Colonic mucosa (tissue), 4 donors: ENCODE results near the gene CCM2L. TPM values are rescaled to one million over a fixed set of nuclear protein-coding genes. Genes with fewer than 3 reads are reported as not detected.

Source experiments
- DNase-seq: peaks from one replicate; pipeline ENCODE4 v3.0.0-alpha.2; 2020
- H3K27ac ChIP-seq: fragments of 200-600 bp; one replicate; pipeline ENCODE4 v1.8.0; 2021
- H3K27me3 ChIP-seq: fragments of 200-600 bp; one replicate; pipeline ENCODE4 v1.8.0; 2021
- H3K36me3 ChIP-seq: fragments of 200-600 bp; one replicate; pipeline ENCODE4 v1.8.0; 2021
- H3K4me1 ChIP-seq: fragments of 200-600 bp; one replicate; pipeline ENCODE4 v1.8.0; 2021; ENCODE audit warnings: mild to moderate bottlenecking
- H3K4me3 ChIP-seq: fragments of 200-600 bp; one replicate; pipeline ENCODE4 v1.8.0; 2021
- H3K9ac ChIP-seq, 2 donors: one replicate each; pipeline ENCODE4 v1.7.0; 2013; ENCODE audit warnings: control low read depth in 2 of 2, low read depth in 2 of 2, low read length in 2 of 2
- H3K9me3 ChIP-seq: fragments of 200-600 bp; one replicate; pipeline ENCODE4 v1.8.0; 2021
- CTCF ChIP-seq: fragments of 200-600 bp; IDR thresholded peaks from one replicate; pipeline ENCODE4 v1.8.0; 2022; ENCODE audit warnings: antibody characterized with exemption, mild to moderate bottlenecking
- intact Hi-C: fragments of 100-400 bp; cut with DNase I; formaldehyde crosslinking; loops from one replicate; pipeline ENCODE4 v1.14.1; 2022
- total RNA-seq, 2 donors: library from RNA; stranded (reverse); fragmentation: NEBNext Ultra II Directional in 1 of 2; extraction: Animal tissue kit (Norgen Biotek cat#: 25700) in 1 of 2; gene quantifications; one replicate each; pipeline ENCODE4 v1.2.1, GENCODE V29; 2021
- donor health status: healthy.
- donor health status: DM: no; HTN: no; CAD: no.
- donor health status: DM: no; HTN: no; CAD: no.

CCM2L gene
- total RNA-seq, 2 donors from 2014 or later = 1.1 to 1.2 TPM

GRCh38 chr20:32045999-32046398, 35.8 kb downstream of the CCM2L start:
- no peak overlapping the region for H3K4me3 ChIP-seq
- no peak overlapping the region for H3K9ac ChIP-seq
- H3K9me3 ChIP-seq = no peaks in the 10 kb centered on the region
- peaks cover 4% of the 10 kb centered on the region for H3K27me3 ChIP-seq
- no peak for TF ChIP-seq CTCF
- no peak overlapping the region for H3K27ac ChIP-seq
- DNase-seq = no peak
- intact Hi-C loops = no loop called here
- no peaks in the 10 kb centered on the region for H3K36me3 ChIP-seq
- no peaks in the 10 kb centered on the region for H3K4me1 ChIP-seq

- H3K27me3 ChIP-seq = peaks cover 28% of the 10 kb centered on the region
- no peaks in the 10 kb centered on the region for H3K4me1 ChIP-seq
- no peak overlapping the region for H3K27ac ChIP-seq
- no peak overlapping the region for H3K4me3 ChIP-seq
- H3K36me3 ChIP-seq = no peaks in the 10 kb centered on the region
- no peak for DNase-seq
- H3K9ac ChIP-seq = no peak overlapping the region
- intact Hi-C loops = no loop called here
- H3K9me3 ChIP-seq = no peaks in the 10 kb centered on the region
- no peak for TF ChIP-seq CTCF
These were observed 40.1 kb downstream of the CCM2L start for GRCh38 chr20:32050324-32050841.

- H3K27ac ChIP-seq = peak overlapping the region; percentile 44
- no peaks in the 10 kb centered on the region for H3K36me3 ChIP-seq
- TF ChIP-seq CTCF = no peak
- H3K9me3 ChIP-seq = no peaks in the 10 kb centered on the region
- no peak overlapping the region for H3K4me3 ChIP-seq
- DNase-seq = peak; percentile 33
- peaks cover 28% of the 10 kb centered on the region for H3K27me3 ChIP-seq
- no peak overlapping the region for H3K9ac ChIP-seq
- H3K4me1 ChIP-seq = no peaks in the 10 kb centered on the region
- intact Hi-C loops = no loop called here
These were observed 40.8 kb downstream of the CCM2L start for GRCh38 chr20:32050851-32051556.

GRCh38 chr20:32051720-32052089, 41.5 kb downstream of the CCM2L start:
- intact Hi-C loops = no loop called here
- H3K4me1 ChIP-seq = no peaks in the 10 kb centered on the region
- no peak for DNase-seq
- H3K27ac ChIP-seq = peak overlapping the region; percentile 44
- no peak overlapping the region for H3K4me3 ChIP-seq
- H3K36me3 ChIP-seq = no peaks in the 10 kb centered on the region
- H3K27me3 ChIP-seq = peaks cover 28% of the 10 kb centered on the region
- no peaks in the 10 kb centered on the region for H3K9me3 ChIP-seq
- no peak for TF ChIP-seq CTCF
- H3K9ac ChIP-seq = no peak overlapping the region

- Histone ChIP-seq H3K36me3 (no peaks in the 10 kb centered on the region), H3K9me3 (no peaks in the 10 kb centered on the region), H3K27ac (peak within 1 kb of the TSS; percentile 44), H3K4me3 (peak within 1 kb of the TSS; percentile 20), H3K4me1 (no peaks in the 10 kb centered on the region), H3K9ac (peak within 1 kb of the TSS in 1 of 2 donors; percentile 24), H3K27me3 (peaks cover 28% of the 10 kb centered on the region)
- intact Hi-C loops = no loop called here
- no peak for DNase-seq
- TF ChIP-seq CTCF = no peak
These were observed 42.0 kb downstream of the CCM2L start, which contains the start of gene HCK for GRCh38 chr20:32052090-32052777. HCK (plus strand) TSS chr20:32052242.
